Neural progenitor cell (in vitro differentiated cells): ENCODE data around the gene NUCB2. TPM values are rescaled to one million over a fixed set of nuclear protein-coding genes. Genes with fewer than 3 reads are reported as not detected.
A peak's percentile ranks its signal among the peaks of the same experiment; 100 is the strongest.

Experiments
- DNase-seq: peaks from one replicate; pipeline ENCODE4 v3.0.0-alpha.2; 2016; ENCODE audit warnings: low spot score
- H2AFZ ChIP-seq: fragments of 200-600 bp; sonication (generic); replicated peaks from 2 replicates; pipeline ENCODE4 v1.6.1; 2016; ENCODE audit warnings: antibody characterized with exemption
- H3F3A ChIP-seq: fragments of 200-600 bp; sonication (generic); 2 replicates; pipeline ENCODE4 v1.6.1; 2016; ENCODE audit warnings: antibody characterized with exemption, low read depth
- H3K27ac ChIP-seq: fragments of 200-600 bp; sonication (generic); 2 replicates; pipeline ENCODE4 v1.5.1; 2016; ENCODE audit warnings: mild to moderate bottlenecking
- H3K27me3 ChIP-seq: fragments of 200-600 bp; sonication (generic); 2 replicates; pipeline ENCODE4 v1.6.1; 2016; ENCODE audit warnings: mild to moderate bottlenecking, moderate library complexity
- H3K36me3 ChIP-seq: fragments of 200-600 bp; sonication (generic); 2 replicates; pipeline ENCODE4 v1.5.1; 2016
- H3K4me1 ChIP-seq: fragments of 200-600 bp; sonication (generic); 2 replicates; pipeline ENCODE4 v1.6.1; 2016; ENCODE audit warnings: mixed run types
- H3K4me2 ChIP-seq: fragments of 200-600 bp; sonication (generic); 2 replicates; pipeline ENCODE4 v1.6.1; 2016
- H3K4me3 ChIP-seq: fragments of 200-600 bp; sonication (generic); 2 replicates; pipeline ENCODE4 v1.5.1; 2016
- H3K79me2 ChIP-seq: fragments of 200-600 bp; sonication (generic); 2 replicates; pipeline ENCODE4 v1.6.1; 2016; ENCODE audit warnings: low read depth
- H3K9ac ChIP-seq: fragments of 200-600 bp; sonication (generic); 2 replicates; pipeline ENCODE4 v1.6.1; 2016
- H3K9me3 ChIP-seq: fragments of 200-600 bp; sonication (generic); 2 replicates; pipeline ENCODE4 v1.5.1; 2016; ENCODE audit warnings: low read depth
- H4K20me1 ChIP-seq: fragments of 200-600 bp; sonication (generic); 2 replicates; pipeline ENCODE4 v1.6.1; 2016; ENCODE audit warnings: low read depth
- H3K27ac Mint-ChIP-seq: 3 replicates; pipeline ENCODE4 v1.8.0; 2021; ENCODE audit warnings: mixed read lengths
- H3K27me3 Mint-ChIP-seq: 2 replicates; pipeline ENCODE4 v1.8.0; 2022; ENCODE audit warnings: low read depth, mild to moderate bottlenecking, inconsistent platforms, moderate library complexity, mixed read lengths; ENCODE audit not compliant: insufficient read depth
- H3K36me3 Mint-ChIP-seq: 3 replicates; pipeline ENCODE4 v1.8.0; 2021; ENCODE audit warnings: mixed read lengths
- H3K4me1 Mint-ChIP-seq: 3 replicates; pipeline ENCODE4 v1.8.0; 2021; ENCODE audit warnings: mixed read lengths
- H3K4me3 Mint-ChIP-seq: 3 replicates; pipeline ENCODE4 v1.8.0; 2021; ENCODE audit warnings: mild to moderate bottlenecking, moderate library complexity, mixed read lengths
- H3K9me3 Mint-ChIP-seq: 3 replicates; pipeline ENCODE4 v1.8.0; 2020; ENCODE audit warnings: mixed read lengths
- EZH2 ChIP-seq: fragments of 200-600 bp; sonication (generic); IDR thresholded peaks from 2 replicates; pipeline ENCODE4 v1.6.1; 2017; ENCODE audit warnings: antibody characterized with exemption, mild to moderate bottlenecking, moderate library complexity
- EZH2phosphoT487 ChIP-seq: fragments of 200-600 bp; sonication (generic); IDR thresholded peaks from 2 replicates; pipeline ENCODE4 v1.6.1; 2017; ENCODE audit warnings: antibody characterized with exemption
- total RNA-seq: library from RNA; depleted of rRNA; stranded (reverse); fragments of >200 nt; gene quantifications from 2 replicates; pipeline ENCODE4 v1.2.3, GENCODE V29; 2015; ENCODE audit warnings: low replicate concordance
- TF ChIP-seq, protein P1 (sequence below): fragments of 200-600 bp; sonication (generic); IDR thresholded peaks from 2 replicates; pipeline ENCODE4 v1.5.1; 2017; ENCODE audit warnings: antibody characterized with exemption, mild to moderate bottlenecking

NUCB2 gene
- total RNA-seq, 1 donor from 2014 or later, result 80.1 TPM

DNA sequence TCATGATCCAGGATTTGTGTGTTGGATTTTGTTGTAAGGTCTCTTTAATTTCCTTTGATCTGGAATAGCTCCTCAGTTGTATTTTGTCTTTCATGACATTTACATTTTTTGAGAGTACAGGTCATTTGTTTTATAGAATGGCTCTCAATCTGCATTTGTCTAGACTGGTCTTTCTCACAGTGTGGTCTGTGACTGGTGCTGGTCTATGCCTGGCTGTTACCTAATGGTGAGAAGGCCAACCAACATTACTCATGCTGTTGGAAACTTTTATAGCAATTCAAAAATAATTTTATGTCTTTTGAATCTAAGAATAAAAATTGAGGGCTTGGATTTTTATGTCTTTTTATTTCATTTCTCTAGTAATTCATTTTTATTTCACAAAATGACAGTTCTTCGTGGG is 71.1 kb downstream of the NUCB2 start:
- no peak overlapping the region for H3K4me3 Mint-ChIP-seq
- H3K36me3 Mint-ChIP-seq, result no peaks in the 10 kb centered on the region
- H3K79me2 ChIP-seq, result no peaks in the 10 kb centered on the region
- no peak overlapping the region for H3K4me2 ChIP-seq
- H3K27me3 ChIP-seq, result peaks cover 38% of the 10 kb centered on the region
- peaks cover 9% of the 10 kb centered on the region for H4K20me1 ChIP-seq
- H3K4me1 Mint-ChIP-seq, result peaks cover 10% of the 10 kb centered on the region
- H3K9me3 Mint-ChIP-seq, result no peaks in the 10 kb centered on the region
- H3K9ac ChIP-seq, result no peak overlapping the region
- H3K4me1 ChIP-seq, result peaks cover 12% of the 10 kb centered on the region
- no peak overlapping the region for H2AFZ ChIP-seq
- TF ChIP-seq EZH2phosphoT487 (no peak), EZH2 (no peak)
- TF ChIP-seq, protein P1, sequence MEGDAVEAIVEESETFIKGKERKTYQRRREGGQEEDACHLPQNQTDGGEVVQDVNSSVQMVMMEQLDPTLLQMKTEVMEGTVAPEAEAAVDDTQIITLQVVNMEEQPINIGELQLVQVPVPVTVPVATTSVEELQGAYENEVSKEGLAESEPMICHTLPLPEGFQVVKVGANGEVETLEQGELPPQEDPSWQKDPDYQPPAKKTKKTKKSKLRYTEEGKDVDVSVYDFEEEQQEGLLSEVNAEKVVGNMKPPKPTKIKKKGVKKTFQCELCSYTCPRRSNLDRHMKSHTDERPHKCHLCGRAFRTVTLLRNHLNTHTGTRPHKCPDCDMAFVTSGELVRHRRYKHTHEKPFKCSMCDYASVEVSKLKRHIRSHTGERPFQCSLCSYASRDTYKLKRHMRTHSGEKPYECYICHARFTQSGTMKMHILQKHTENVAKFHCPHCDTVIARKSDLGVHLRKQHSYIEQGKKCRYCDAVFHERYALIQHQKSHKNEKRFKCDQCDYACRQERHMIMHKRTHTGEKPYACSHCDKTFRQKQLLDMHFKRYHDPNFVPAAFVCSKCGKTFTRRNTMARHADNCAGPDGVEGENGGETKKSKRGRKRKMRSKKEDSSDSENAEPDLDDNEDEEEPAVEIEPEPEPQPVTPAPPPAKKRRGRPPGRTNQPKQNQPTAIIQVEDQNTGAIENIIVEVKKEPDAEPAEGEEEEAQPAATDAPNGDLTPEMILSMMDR, result no peak
- H3K4me3 ChIP-seq, result no peak overlapping the region
- no peak overlapping the region for H3K27ac ChIP-seq
- no peaks in the 10 kb centered on the region for H3K9me3 ChIP-seq
- H3K27me3 Mint-ChIP-seq, result peaks cover 14% of the 10 kb centered on the region
- no peak for DNase-seq
- H3F3A ChIP-seq, result peaks cover 17% of the 10 kb centered on the region
- no peak overlapping the region for H3K27ac Mint-ChIP-seq
- no peaks in the 10 kb centered on the region for H3K36me3 ChIP-seq

DNA sequence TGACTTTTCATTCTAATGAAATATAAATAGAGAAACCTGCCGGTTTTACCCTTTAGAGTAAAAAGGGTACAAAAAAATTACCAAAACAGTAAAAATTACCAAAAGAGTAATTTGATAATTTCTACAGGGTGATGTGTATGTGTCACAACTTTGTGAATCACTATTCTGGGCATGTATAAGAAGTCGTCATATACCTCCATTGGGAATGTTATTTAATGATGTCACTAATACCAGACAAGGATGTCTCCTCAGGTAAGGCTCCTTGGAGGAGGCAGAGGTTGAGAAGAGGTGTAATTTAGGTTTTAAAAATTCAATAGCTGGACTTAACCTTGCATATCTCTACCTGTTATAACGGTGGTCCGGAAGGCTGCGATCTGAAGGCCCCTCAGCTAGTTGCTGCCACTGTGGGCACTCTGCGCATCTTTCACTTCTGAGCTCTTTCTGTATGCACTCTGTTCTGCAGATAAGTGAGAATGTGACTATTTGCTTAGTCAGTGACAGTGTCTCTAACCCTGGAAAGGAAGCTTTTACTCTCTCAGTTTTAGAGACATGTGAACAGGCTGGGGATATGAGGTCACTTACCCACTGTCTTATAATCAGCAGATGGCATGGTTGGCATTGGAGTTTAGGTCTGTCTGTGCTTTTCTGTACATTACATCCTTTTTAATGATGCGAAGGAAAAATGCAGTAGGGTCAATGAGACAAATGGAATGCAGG is 74.1 kb downstream of the NUCB2 start:
- peaks cover 6% of the 10 kb centered on the region for H3K9me3 Mint-ChIP-seq
- Histone ChIP-seq H2AFZ (no peak overlapping the region), H3K9me3 (no peaks in the 10 kb centered on the region), H3K4me1 (peaks cover 20% of the 10 kb centered on the region), H3K36me3 (no peaks in the 10 kb centered on the region), H3K27me3 (peaks cover 60% of the 10 kb centered on the region), H3F3A (peaks cover 33% of the 10 kb centered on the region), H4K20me1 (peaks cover 14% of the 10 kb centered on the region), H3K27ac (no peak overlapping the region), H3K4me2 (peak overlapping the region; percentile 90), H3K79me2 (no peaks in the 10 kb centered on the region), H3K9ac (no peak overlapping the region), H3K4me3 (no peak overlapping the region)
- H3K27ac Mint-ChIP-seq, result no peak overlapping the region
- H3K36me3 Mint-ChIP-seq, result peaks cover 4% of the 10 kb centered on the region
- peaks cover 22% of the 10 kb centered on the region for H3K27me3 Mint-ChIP-seq
- H3K4me1 Mint-ChIP-seq, result peaks cover 26% of the 10 kb centered on the region
- H3K4me3 Mint-ChIP-seq, result peak overlapping the region; percentile 92
- TF ChIP-seq, protein P1, result no peak
- TF ChIP-seq EZH2 (no peak), EZH2phosphoT487 (no peak)
- no peak for DNase-seq

DNA sequence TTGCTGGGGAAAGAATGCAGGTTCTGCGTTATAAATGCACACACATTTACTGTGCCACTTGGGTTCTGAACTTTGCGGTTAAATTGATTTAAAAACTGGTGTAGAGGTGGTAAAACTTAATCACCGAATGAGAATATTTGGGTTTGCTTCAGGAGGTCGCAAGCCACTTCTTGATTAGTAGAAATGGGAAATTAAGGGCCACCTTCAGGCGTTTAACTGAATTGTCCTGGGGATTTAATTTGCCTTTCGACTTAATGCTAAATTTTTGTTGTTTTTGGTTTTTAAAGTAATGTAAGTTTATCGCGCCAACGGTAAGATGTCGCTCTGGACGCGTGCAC is 74.6 kb downstream of the NUCB2 start:
- Histone ChIP-seq H3K27me3 (peaks cover 60% of the 10 kb centered on the region), H3K9ac (no peak overlapping the region), H4K20me1 (peaks cover 14% of the 10 kb centered on the region), H3K27ac (no peak overlapping the region), H3K9me3 (no peaks in the 10 kb centered on the region), H3K4me3 (peak overlapping the region; percentile 57), H3K4me2 (peak overlapping the region; percentile 90), H2AFZ (no peak overlapping the region), H3K4me1 (peaks cover 20% of the 10 kb centered on the region), H3K36me3 (no peaks in the 10 kb centered on the region), H3K79me2 (no peaks in the 10 kb centered on the region), H3F3A (peaks cover 33% of the 10 kb centered on the region)
- TF ChIP-seq EZH2phosphoT487, result no peak
- TF ChIP-seq, protein P1, result peak; percentile 34
- Mint-ChIP-seq H3K27ac (no peak overlapping the region), H3K4me1 (peaks cover 26% of the 10 kb centered on the region), H3K4me3 (peak overlapping the region; percentile 92), H3K36me3 (peaks cover 4% of the 10 kb centered on the region), H3K27me3 (peaks cover 22% of the 10 kb centered on the region), H3K9me3 (peaks cover 6% of the 10 kb centered on the region)
- no peak for DNase-seq
